HG03095 (cell line): ENCODE data around the gene ZNF316.
"Not testable (repeated sequence)": the region's sequence is repeated elsewhere in the genome, so short reads cannot be mapped to it uniquely, and the experiment has no call there.

Experiments used
- ATAC-seq: cut with Tn5 transposase; IDR thresholded peaks from one replicate; pipeline ENCODE4 v1.9.1; 2021; ENCODE audit warnings: moderate library complexity; ENCODE audit not compliant: unreplicated experiment

Gene ZNF316

DNA sequence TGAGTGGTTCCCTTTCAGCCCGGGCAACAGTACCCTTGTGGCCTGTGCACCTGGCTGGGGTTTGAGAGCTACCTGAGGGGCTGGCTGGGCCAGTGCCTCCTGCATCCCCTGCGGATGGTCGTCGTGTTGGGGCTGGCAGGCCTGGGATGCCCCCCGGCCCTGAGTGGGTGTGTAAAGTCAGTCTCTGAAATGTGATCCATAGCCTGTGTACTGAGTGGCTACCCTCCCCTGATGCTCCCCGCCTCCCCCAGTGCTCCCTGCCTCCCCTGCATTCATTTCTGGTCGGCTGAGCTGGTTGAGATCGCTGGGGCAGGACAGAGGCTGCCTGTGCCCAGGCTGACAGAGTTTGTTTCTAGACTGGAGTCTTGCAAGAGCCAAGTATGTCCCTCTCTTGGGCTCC lies 9.3 kb downstream of the ZNF316 start:
- no peak for ATAC-seq

DNA sequence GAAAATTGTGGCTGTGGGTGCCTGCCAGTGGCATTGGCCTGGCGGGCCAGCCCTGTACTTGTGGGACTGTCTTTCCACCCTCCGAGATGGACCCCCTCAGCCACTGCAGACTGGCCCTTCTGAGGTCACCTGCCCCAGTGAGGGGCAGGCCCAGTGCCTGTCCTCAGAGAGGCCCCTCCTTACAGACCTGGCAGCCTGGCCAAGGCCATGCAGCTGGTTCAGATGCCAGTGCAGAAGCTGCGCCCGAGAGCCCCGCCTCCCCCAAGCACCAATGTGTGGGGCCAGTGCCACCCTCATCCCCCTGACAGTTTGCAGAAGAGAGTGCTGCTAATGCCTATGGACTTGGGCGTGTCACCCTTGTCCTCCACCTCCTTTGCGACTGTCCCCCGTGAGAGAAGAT lies 10.0 kb downstream of the ZNF316 start:
- ATAC-seq = no peak

DNA sequence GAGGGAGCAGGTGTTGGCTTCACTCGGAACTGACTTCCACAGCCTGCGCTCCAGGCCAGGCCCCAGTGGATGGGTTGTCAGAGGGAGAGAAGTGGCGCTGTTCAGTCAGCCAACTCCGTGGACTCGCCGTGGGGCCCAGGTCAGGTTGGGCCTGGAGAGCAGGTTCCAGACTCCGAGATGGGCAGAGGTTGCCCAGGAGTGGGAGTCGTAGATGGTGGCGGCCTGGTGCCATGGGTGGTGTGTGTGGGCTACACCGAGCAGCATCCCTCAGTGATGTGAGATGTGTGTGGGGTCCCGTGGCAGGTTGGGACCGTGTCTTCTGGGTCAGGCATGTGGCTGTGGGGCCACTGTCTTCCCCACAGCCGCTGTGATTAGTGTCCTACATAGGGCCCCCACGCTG lies 10.4 kb downstream of the ZNF316 start:
- ATAC-seq = no peak

- no peak for ATAC-seq
These were observed 11.1 kb downstream of the ZNF316 start for GRCh38 chr7:6648066-6648814.

DNA sequence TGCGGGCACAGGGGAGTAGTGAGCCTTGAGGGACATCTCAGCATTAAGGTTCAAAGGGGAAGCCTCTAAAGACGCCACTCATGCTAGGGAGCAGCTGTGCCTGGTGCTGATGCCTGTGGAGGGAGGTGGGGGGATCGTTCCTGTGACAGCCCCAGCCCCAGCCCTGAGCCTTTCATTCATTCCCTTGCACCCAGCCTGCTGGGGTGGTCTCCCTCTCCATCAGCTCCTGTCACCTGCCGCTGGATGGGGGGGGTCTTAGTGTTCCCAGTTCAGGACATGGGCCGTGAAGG lies 11.6 kb downstream of the ZNF316 start:
- no peak for ATAC-seq

- no peak for ATAC-seq
These were observed 12.3 kb downstream of the ZNF316 start for GRCh38 chr7:6649241-6649961.

DNA sequence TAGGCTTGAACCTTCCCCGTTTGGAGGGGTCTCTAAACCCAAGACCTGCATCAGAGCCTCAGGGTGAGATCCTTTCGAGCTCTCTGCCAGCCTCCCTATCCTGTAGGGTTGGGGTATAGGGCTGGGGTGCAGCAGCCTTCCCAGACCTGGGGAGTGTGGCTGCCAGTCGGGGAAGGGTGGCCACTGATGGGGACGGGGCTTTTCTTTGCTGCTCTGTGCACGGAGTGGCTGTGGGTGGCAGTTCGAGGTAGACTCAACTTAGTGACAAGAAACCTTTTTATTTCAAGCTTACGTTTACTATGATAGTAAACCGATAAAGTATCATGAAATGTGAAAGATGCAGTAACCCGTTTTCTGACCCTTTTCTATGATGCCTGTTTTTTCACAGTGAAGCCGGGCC lies 13.0 kb downstream of the ZNF316 start:
- ATAC-seq = no peak

GRCh38 chr7:6650521-6651011 lies 13.4 kb downstream of the ZNF316 start:
- no peak for ATAC-seq

DNA sequence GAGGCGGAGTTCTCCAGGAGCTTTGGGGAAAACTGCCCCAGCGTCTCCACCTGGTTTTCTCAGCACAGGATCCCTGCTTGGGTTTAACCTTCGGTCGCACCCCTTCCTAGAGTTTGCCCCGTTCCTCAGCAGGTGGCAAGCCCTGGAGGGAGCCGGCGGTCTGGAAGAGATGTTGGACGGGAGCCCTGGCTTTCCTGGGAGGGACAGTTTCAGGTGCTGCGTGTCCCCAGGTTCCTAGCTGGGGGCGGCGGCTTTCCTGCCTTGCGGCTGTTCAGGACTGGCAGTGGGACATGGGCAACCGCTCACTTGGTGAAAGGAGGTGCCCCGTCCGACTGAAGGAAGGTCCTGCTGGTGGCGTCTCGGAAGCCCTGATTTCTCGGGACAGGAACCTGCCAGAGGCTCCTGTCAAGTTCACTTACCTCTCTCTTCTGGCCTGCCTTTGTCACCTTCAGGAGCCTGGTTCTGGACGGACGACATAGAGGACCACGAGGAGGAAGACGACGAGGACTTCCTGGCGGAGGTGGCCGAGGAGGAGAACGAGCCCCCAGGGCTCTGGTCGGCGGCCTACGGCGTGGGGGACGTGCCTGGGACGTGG lies 14.8 kb downstream of the ZNF316 start:
- ATAC-seq = no peak

DNA sequence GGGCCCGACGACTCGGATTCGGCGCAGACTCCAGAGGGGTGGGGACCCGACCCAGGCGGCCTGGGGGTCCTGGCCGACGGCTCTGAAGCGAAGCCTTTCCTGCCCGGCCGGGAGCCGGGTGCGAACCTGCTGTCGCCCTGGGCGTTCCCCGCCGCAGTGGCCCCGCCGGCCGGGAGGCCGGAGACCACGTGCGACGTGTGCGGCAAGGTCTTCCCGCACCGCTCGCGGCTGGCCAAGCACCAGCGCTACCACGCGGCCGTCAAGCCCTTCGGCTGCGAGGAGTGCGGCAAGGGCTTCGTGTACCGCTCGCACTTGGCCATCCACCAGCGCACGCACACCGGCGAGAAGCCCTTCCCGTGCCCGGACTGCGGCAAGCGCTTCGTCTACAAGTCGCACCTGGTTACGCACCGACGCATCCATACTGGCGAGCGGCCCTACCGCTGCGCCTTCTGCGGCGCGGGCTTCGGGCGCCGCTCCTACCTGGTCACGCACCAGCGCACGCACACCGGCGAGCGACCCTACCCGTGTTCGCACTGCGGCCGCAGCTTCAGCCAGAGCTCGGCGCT lies 15.4 kb downstream of the ZNF316 start:
- no peak for ATAC-seq

DNA sequence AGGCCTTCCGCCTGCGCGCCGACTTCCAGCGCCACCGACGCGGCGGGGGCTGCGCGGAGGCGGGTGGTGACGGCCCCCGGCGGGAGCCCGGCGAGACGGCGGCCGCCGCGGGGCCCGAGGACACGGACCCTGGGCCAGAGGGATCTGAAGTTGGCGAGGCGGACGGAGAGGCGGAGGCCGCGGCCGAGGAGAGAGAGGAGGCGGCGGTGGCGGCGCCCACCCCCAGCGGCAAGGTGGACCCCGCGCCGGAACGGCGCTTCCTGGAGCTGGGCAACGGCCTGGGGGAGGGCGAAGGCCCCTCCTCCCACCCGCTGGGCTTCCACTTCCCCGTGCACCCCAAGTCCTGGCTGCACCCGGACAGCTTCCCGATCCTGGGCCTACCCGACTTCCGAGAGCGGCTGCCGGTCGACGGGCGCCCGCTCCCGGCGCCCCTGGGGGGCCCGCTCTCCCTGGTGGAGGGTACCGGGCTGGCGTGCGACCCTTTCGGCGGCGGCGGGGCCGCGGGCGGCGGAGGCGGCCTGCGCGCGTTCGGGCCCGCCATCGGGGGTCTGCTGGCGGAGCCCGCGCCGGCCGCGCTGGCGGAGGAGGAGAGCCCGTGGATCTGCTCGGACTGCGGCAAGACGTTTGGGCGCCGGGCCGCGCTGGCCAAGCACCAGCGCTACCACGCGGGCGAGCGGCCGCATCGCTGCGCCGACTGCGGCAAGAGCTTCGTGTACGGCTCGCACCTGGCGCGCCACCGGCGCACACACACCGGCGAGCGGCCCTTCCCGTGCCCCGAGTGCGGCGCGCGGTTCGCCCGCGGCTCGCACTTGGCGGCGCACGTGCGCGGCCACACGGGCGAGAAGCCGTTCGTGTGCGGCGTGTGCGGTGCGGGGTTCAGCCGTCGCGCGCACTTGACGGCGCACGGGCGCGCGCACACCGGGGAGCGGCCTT lies 16.2 kb downstream of the ZNF316 start:
- ATAC-seq = no peak

DNA sequence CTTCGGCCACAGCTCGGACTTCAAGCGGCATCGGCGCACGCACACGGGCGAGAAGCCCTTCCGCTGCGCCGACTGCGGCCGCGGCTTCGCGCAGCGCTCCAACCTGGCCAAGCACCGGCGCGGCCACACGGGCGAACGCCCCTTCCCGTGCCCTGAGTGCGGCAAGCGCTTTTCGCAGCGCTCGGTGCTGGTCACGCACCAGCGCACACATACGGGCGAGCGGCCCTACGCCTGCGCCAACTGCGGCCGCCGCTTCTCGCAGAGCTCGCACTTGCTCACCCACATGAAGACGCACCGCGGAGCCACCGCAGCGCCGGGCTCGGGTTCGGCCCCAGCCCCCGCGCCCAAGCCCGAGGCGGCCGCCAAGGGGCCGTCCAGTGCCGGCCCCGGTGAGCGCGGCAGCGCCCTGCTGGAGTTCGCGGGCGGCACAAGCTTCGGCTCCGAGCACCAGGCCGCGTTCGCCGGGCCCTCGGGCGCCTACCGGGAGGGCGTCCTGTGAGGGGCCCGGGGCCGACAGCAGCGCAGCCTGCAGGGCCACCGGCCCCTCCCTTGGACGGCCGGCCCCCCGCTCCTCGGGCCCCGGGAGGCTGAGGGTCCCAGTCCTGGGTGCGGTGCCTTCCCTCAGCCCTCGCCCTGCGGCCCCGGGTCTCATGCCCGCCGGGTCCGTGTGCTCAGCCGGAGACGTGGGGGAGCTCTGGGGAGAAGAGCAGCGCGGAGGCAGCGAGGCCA lies 17.2 kb downstream of the ZNF316 start:
- ATAC-seq = no peak

GRCh38 chr7:6654842-6655610 lies 17.9 kb downstream of the ZNF316 start:
- ATAC-seq = no peak

- ATAC-seq = no peak
These were observed 18.7 kb downstream of the ZNF316 start for GRCh38 chr7:6655636-6656385.

GRCh38 chr7:6656413-6656812 lies 19.3 kb downstream of the ZNF316 start:
- ATAC-seq = no peak

GRCh38 chr7:6658618-6659345 lies 21.7 kb downstream of the ZNF316 start:
- ATAC-seq = no peak

- ATAC-seq = not testable (repeated sequence)
These were observed 33.7 kb downstream of the ZNF316 start for GRCh38 chr7:6670851-6671250.

GRCh38 chr7:6675807-6676405 lies 38.8 kb downstream of the ZNF316 start:
- no peak for ATAC-seq
